Measurements from ENCODE around the gene EHD1.
"Not testable (repeated sequence)": the region's sequence is repeated elsewhere in the genome, so short reads cannot be mapped to it uniquely, and the experiment has no call there.

EHD1 gene

GRCh38 chr11:64858467-64859263 lies 19.8 kb downstream of the EHD1 start:
- no peak for DNase-seq (ENCODE audit: low read depth, low spot score)

DNA sequence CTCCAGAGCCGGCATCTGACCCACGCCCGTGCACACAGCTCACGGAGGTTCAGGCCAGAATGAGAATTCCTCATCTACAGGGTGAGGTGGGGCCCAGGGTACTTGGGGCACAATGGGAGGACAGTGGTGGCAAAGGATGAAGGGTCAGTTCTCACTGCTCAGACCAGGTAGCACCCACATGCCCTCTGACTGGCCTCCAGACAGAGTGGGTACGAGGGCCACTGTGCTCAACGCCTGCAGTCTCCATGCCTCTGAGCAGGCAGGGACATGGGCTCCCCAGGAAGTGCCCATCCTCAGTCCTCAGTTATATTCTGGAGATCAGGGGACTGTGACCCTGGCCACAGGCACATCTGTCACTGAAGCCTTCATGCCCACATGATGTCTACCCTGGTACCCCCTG lies 20.9 kb downstream of the EHD1 start:
- no peak for DNase-seq (ENCODE audit: low read depth, low spot score)

- peak; percentile 61 for DNase-seq (ENCODE audit: low read depth, low spot score)
These were observed 21.8 kb downstream of the EHD1 start for GRCh38 chr11:64856382-64857227.

DNA sequence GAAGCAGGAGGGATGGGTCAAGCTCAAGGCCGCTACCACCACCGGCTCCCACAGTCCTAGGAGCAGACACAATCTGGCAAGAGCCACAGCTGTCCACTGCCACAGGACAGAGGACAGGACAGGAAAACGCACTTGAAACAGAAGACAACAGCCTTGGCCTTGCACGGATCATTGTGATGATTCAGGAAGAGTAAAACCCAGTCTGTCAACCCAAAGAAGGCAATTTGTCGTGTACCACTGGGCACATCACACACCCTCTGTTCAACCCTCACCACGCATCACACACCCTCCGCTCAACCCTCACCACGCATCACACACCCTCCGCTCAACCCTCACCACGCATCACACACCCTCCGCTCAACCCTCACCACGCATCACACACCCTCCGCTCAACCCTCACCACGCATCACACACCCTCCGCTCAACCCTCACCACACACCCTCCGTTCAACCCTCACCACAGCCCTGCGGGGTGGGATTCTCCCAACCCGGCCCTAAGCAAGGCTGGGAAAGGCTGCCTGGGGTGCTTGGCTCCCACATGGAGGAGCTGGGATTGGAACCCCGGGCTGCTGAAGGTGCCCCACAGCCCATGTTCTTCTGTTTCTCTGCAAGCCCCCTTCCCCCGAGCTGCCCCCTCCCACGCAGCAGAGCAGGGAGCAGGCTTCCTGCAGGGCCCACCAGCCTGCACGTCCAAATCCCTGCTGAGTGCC lies 22.7 kb downstream of the EHD1 start:
- no peak for DNase-seq (ENCODE audit: low read depth, low spot score)

- peak; percentile 75 for DNase-seq (ENCODE audit: low read depth, low spot score)
These were observed 23.6 kb downstream of the EHD1 start for GRCh38 chr11:64854534-64855502.

- DNase-seq (ENCODE audit: low read depth, low spot score), result no peak
These were observed 24.3 kb downstream of the EHD1 start for GRCh38 chr11:64854157-64854533.

DNA sequence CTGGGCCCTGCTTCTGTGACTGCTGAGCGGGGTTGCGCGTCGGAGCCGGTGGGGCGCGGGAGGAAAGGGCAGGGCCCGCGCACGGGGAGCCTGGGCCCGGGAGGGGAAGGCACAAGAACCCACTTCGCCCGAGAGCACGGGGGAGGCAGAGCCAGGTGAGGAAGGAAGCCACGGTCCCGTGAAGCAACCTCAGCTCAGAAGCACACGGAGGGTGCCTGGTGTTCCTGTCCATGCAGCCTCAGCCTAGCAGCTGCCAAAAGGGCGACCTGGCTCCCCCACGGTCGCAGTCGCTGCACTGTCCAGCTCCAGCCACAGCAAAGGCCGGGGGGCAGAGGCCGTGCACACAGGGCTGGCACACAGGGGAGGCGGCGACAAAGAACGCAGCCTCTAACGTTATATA lies 24.7 kb downstream of the EHD1 start:
- DNase-seq (ENCODE audit: low read depth, low spot score), result no peak

DNA sequence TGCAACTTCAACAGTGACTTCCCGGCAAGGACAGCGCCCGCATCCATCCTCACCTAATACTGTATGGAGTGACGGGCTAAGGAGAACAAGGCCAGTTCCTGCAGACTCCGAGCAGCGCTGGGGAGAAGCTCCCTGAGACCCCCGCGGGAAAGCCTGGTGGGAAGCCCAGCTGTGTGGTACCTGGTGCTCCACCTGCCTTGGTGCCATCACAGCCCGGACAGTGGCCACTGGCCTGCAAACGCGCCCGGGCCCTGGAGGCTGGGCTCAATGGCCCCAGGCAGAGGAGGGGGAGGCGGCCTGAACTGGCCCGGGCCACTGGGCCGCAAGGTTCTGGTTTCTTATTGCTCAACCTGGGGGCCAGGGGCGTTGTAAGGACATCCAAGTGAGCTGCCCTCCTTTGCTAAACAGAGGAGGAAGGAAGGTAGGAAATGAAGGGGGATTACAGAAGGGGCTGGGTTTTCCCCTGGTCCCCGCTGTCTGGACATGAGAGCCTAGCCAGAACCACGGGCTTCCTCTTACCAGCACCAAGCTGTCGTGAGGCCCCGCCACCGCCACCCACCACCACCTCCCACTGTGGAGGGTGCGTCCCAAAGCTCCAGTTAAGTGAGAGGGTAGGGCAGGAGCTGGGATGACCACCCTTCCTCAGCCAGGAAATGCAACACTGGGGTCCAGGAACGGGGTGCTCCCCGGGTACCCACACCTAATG lies 25.5 kb downstream of the EHD1 start:
- DNase-seq (ENCODE audit: low read depth, low spot score), result no peak

DNA sequence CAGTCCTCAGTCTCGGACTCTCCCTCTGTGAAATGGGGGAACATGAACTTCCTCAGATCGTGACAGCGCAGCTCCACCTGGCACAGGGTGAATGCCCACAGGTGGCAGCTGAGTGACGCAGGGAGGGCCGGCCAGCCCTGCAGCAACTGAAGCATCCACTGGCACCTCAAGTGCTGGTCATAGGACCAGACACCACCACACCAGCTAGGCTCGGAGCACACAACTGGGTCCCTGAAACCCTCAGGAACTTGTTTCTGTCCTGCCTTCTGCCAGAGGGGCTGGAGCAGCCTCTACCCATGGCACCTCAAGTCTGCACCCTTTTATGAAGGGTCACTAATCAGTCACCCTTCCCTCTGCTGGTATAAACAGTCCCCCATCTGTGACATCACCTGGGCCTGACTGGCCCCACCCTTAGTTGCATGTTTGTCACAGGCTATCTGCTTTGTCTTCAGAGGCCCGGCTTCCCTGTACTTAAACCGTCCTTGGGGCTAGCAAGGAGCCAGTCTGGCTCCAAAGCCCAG lies 26.5 kb downstream of the EHD1 start:
- DNase-seq (ENCODE audit: low read depth, low spot score), result no peak

GRCh38 chr11:64850979-64851567 lies 27.3 kb downstream of the EHD1 start:
- peak; percentile 52 for DNase-seq (ENCODE audit: low read depth, low spot score)

DNA sequence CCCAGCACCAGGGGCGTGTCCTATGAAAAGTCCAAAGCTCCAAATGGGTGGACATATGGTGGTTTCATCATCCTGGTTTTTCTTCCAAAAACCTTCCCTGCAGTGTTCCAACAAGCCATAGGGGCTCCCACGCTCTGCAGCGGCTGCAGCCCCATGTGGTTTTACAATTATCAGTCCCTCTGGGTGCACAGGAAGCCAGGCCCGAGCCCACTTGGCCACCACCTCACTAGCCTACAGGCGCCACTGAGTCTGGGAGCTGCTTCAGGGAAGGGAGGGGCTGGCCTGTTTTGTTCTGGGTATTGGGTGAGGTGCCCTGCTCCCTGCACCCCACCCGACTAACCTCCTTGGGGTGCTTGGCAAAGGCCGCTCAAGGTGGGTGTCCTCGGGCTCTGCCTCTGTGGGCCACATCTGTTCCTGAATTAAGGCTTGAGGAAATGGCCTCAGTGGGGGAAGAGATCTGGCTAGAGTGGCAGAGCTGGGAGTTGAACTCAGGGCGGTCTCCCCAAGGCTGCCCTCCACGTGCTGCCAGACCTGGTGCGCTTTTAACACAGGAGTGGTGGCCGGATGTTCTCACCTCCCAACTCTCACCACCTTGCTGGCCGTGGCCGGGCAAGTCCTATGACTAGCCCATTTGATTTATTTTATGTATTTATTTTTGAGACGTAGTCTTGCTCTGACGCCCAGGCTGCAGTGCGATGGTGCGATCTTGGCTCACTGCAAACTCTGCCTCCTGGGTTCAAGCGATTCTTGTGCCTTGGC lies 28.6 kb downstream of the EHD1 start:
- no peak for DNase-seq (ENCODE audit: low read depth, low spot score)

GRCh38 chr11:64848826-64849597 lies 29.4 kb downstream of the EHD1 start:
- DNase-seq (ENCODE audit: low read depth, low spot score), result peak; percentile 48

- no peak for DNase-seq (ENCODE audit: low read depth, low spot score)
These were observed 30.1 kb downstream of the EHD1 start for GRCh38 chr11:64848214-64848825.

GRCh38 chr11:64846998-64847666 lies 31.3 kb downstream of the EHD1 start:
- peak; percentile 95 for DNase-seq (ENCODE audit: low read depth, low spot score)

DNA sequence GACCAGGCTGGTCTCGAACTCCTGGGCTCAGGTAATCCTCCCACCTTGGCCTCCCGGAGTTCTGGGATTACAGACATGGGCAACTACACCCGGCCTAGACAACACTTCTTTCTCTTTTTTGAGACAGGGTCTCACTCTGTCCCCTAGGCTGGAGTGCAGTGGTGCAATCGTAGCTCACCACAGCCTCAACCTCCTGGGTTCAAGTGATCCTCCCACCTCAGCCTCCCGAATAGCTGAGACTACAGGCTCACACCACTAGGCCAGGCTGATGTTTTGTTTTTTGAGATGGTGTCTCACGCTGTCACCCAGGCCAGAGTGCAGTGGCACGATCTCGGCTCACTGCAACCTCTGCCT lies 32.7 kb downstream of the EHD1 start:
- not testable (repeated sequence) for DNase-seq (ENCODE audit: low read depth, low spot score)

DNA sequence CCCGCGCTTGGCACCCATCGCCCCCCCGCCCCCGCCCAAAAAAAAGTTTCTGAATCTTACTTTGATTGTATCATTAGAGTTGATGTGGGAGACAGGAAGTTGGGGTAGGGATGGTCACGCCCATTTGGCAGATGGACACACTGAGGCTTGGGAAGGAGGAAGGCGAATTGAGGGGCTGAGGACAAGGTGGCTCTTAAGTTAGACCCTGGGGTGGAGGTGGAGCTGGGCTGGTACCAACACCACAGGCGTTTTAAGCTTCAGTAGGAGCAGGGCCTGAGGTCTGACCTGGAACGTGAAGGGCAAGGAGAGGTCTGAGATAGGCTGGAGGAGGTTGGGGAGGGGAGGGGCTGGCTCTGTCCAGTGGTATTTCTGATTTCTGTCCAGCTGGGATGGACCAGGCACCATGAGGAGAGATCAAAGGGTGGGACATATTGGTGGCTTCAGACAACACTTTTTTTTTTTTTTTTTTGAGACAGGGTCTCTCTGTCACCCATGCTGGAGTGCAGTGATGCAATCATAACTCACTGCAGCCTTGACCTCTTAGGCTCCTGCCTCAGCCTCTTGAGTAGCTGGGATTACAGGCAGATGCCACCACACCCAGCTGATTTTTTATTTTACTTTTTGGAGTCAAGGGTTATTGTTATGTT lies 33.2 kb downstream of the EHD1 start:
- DNase-seq (ENCODE audit: low read depth, low spot score), result no peak

Measured in ELF-1 (cell line).